Measurements from ENCODE around the gene CDH4.

Gene CDH4

GRCh38 chr20:61544910-61545889 lies 293.1 kb downstream of the CDH4 start:
- DNase-seq = no peak

- no peak for DNase-seq
Observed at GRCh38 chr20:61546641-61547040, 294.6 kb downstream of the CDH4 start.

- no peak for DNase-seq
Observed at GRCh38 chr20:61548069-61548468, 296.0 kb downstream of the CDH4 start.

- no peak for DNase-seq
Observed at GRCh38 chr20:61549865-61550264, 297.8 kb downstream of the CDH4 start.

GRCh38 chr20:61551401-61551800 lies 299.3 kb downstream of the CDH4 start:
- no peak for DNase-seq

GRCh38 chr20:61554617-61555016 lies 302.6 kb downstream of the CDH4 start:
- DNase-seq = no peak

- no peak for DNase-seq
Observed at GRCh38 chr20:61555566-61555965, 303.5 kb downstream of the CDH4 start.

- DNase-seq = no peak
Observed at GRCh38 chr20:61556111-61556510, 304.1 kb downstream of the CDH4 start.

GRCh38 chr20:61556673-61557072 lies 304.6 kb downstream of the CDH4 start:
- DNase-seq = no peak

GRCh38 chr20:61557621-61558020 lies 305.6 kb downstream of the CDH4 start:
- no peak for DNase-seq

- no peak for DNase-seq
Observed at GRCh38 chr20:61558726-61559125, 306.7 kb downstream of the CDH4 start.

- no peak for DNase-seq
Observed at GRCh38 chr20:61559706-61560315, 307.8 kb downstream of the CDH4 start.

- no peak for DNase-seq
Observed at GRCh38 chr20:61560361-61560853, 308.3 kb downstream of the CDH4 start.

- no peak for DNase-seq
Observed at GRCh38 chr20:61561111-61561830, 309.2 kb downstream of the CDH4 start.

- DNase-seq = no peak
Observed at GRCh38 chr20:61562491-61562890, 310.4 kb downstream of the CDH4 start.

- DNase-seq = no peak
Observed at GRCh38 chr20:61562897-61563504, 310.9 kb downstream of the CDH4 start.

- no peak for DNase-seq
Observed at GRCh38 chr20:61564628-61565027, 312.6 kb downstream of the CDH4 start.

GRCh38 chr20:61565791-61566190 lies 313.7 kb downstream of the CDH4 start:
- DNase-seq = no peak

- DNase-seq = no peak
Observed at GRCh38 chr20:61566691-61567090, 314.6 kb downstream of the CDH4 start.

- no peak for DNase-seq
Observed at GRCh38 chr20:61567204-61567603, 315.1 kb downstream of the CDH4 start.

GRCh38 chr20:61569825-61570224 lies 317.8 kb downstream of the CDH4 start:
- DNase-seq = no peak

- no peak for DNase-seq
Observed at GRCh38 chr20:61570646-61571195, 318.7 kb downstream of the CDH4 start.

GRCh38 chr20:61571221-61571620 lies 319.2 kb downstream of the CDH4 start:
- no peak for DNase-seq
